ENCODE measurements around the gene CCDC201. TPM values are rescaled to one million over a fixed set of nuclear protein-coding genes. Genes with fewer than 3 reads are reported as not detected.

CCDC201 gene
- total RNA-seq, 1 experiment from 2014 or later = not detected

GRCh38 chr7:45886931-45887667, 14.2 kb upstream of the CCDC201 start:
- Histone ChIP-seq H3T11ph (ENCODE audit: low read length) (no peak overlapping the region), H3K79me1 (ENCODE audit: insufficient read depth, low read depth, low read length, poor library complexity, severe bottlenecking) (no peaks in the 10 kb centered on the region), H3K23me2 (ENCODE audit: insufficient read length, low read depth, low read length, poor library complexity, severe bottlenecking) (no peaks in the 10 kb centered on the region), H3K79me2 (ENCODE audit: insufficient read depth, low read length) (no peaks in the 10 kb centered on the region), H3K4me2 (ENCODE audit: insufficient read depth, insufficient read length, low read length) (no peak overlapping the region), H2BK120ac (ENCODE audit: low read depth, low read length, poor library complexity, severe bottlenecking) (no peak overlapping the region), H4K91ac (ENCODE audit: insufficient read length, low read depth, low read length) (no peak overlapping the region), H3K9me3 (ENCODE audit: control insufficient read depth, low read depth, low read length) (no peaks in the 10 kb centered on the region), H3K14ac (ENCODE audit: insufficient read depth, low read length) (no peak overlapping the region), H3K56ac (ENCODE audit: insufficient read length, low read depth, low read length) (no peak overlapping the region), H4K8ac (replicated peaks; ENCODE audit: insufficient read length, low read depth, low read length) (no peak overlapping the region), H3K27me3 (ENCODE audit: insufficient read depth, low read length) (peaks cover 14% of the 10 kb centered on the region; the same call in 1 of the 2 replicates), H4K5ac (ENCODE audit: insufficient read length, low read depth, low read length) (no peak overlapping the region), H4K20me1 (ENCODE audit: control insufficient read depth, insufficient read depth, insufficient read length) (no peaks in the 10 kb centered on the region), H2BK20ac (ENCODE audit: low read depth, low read length, poor library complexity, severe bottlenecking) (no peak overlapping the region), H3K23ac (ENCODE audit: insufficient read length, low read depth, low read length) (no peak overlapping the region), H2BK5ac (ENCODE audit: insufficient read length, low read length) (no peak overlapping the region), H2BK12ac (ENCODE audit: insufficient read length, low read depth, low read length) (no peak overlapping the region), H3K27ac (ENCODE audit: insufficient read length, low read depth, low read length) (no peak overlapping the region), H3K4me1 (ENCODE audit: insufficient read depth, low read length) (peaks cover 9% of the 10 kb centered on the region), H3K18ac (ENCODE audit: insufficient read length, low read depth, low read length) (no peak overlapping the region), H3K9ac (ENCODE audit: extremely low read depth, insufficient read length, low read length) (no peak overlapping the region), H2AK5ac (ENCODE audit: insufficient read length, low read length) (no peak overlapping the region), H2AFZ (ENCODE audit: low read length) (no peak overlapping the region), H3K4ac (ENCODE audit: low read depth, low read length) (no peak overlapping the region), H2BK15ac (ENCODE audit: low read depth, low read length) (no peak overlapping the region)
- no peak overlapping the region for H3K27ac Mint-ChIP-seq
- peaks cover 0 to 2% of the 10 kb centered on the region in 2 experiments; a peak in 2 of 5 replicates for H3K9me3 Mint-ChIP-seq
- no peak overlapping the region for H3K4me3 Mint-ChIP-seq
- no peak for DNase-seq
- no peak for TF ChIP-seq CTCF (conservative IDR thresholded peaks at IDR 0.05)
- no CpG with 5 or more reads among the region's 5 CpGs for WGBS (ENCODE audit: extremely low coverage, insufficient read length, low lambda C conversion rate)
- H3K36me3 Mint-ChIP-seq (ENCODE audit: insufficient read depth in 1 of 3, low read depth in 3 of 3) = no peaks in the 10 kb centered on the region
- H3K4me1 Mint-ChIP-seq = peaks cover 23 to 26% of the 10 kb centered on the region in 2 experiments
- H3K27me3 Mint-ChIP-seq (ENCODE audit: low read depth) = peaks cover 88% of the 10 kb centered on the region

Measured in H9 (cell line).